Measurements from ENCODE around the gene CLDN3.

The CLDN3 gene

GRCh38 chr7:73732397-73732796, 37.7 kb downstream of the CLDN3 start:
- ATAC-seq (ENCODE audit: insufficient read depth, low read depth) (no peak), DNase-seq (no peak)
- peaks cover 16% of the 10 kb centered on the region for H3K36me3 ChIP-seq (ENCODE audit: insufficient read depth, low read length)
- no peaks in the 10 kb centered on the region for H3K27me3 ChIP-seq (ENCODE audit: insufficient read depth, low read length, poor library complexity)
- TF ChIP-seq CTCF (IDR thresholded peaks at IDR 0.05; ENCODE audit: borderline replicate concordance, extremely low read depth, low read length, poor library complexity, severe bottlenecking) (no peak), EZH2 (IDR thresholded peaks at IDR 0.05; ENCODE audit: borderline replicate concordance, low read depth, low read length, severe bottlenecking) (no peak)
- no peak overlapping the region for H3K9ac ChIP-seq (ENCODE audit: low read depth, low read length)
- H3K9me3 ChIP-seq (ENCODE audit: insufficient read depth, low read length, severe bottlenecking) = no peaks in the 10 kb centered on the region
- H3K4me2 ChIP-seq (ENCODE audit: insufficient read depth, low read length) = no peak overlapping the region
- peaks cover 5% of the 10 kb centered on the region for H3K79me2 ChIP-seq (ENCODE audit: insufficient read depth, low read length)
- H3K27ac ChIP-seq (ENCODE audit: low read length) = no peak overlapping the region
- no peak overlapping the region for H3K4me3 ChIP-seq (ENCODE audit: low read depth in 1 of 2, low read length in 2 of 2)
- no peak overlapping the region for H2AFZ ChIP-seq (ENCODE audit: low read depth, low read length)
- H3K4me1 ChIP-seq (ENCODE audit: insufficient read depth, low read length) = peaks cover 12% of the 10 kb centered on the region
- H4K20me1 ChIP-seq (ENCODE audit: insufficient read depth, low read length) = peaks cover 14% of the 10 kb centered on the region

- no peak overlapping the region for H3K9ac ChIP-seq (ENCODE audit: low read depth, low read length)
- no peak overlapping the region for H3K4me3 ChIP-seq (ENCODE audit: low read depth in 1 of 2, low read length in 2 of 2)
- H4K20me1 ChIP-seq (ENCODE audit: insufficient read depth, low read length) = no peaks in the 10 kb centered on the region
- DNase-seq (no peak), ATAC-seq (ENCODE audit: insufficient read depth, low read depth) (no peak)
- H3K4me2 ChIP-seq (ENCODE audit: insufficient read depth, low read length) = no peak overlapping the region
- H3K27ac ChIP-seq (ENCODE audit: low read length) = no peak overlapping the region
- H3K79me2 ChIP-seq (ENCODE audit: insufficient read depth, low read length) = no peaks in the 10 kb centered on the region
- no peaks in the 10 kb centered on the region for H3K9me3 ChIP-seq (ENCODE audit: insufficient read depth, low read length, severe bottlenecking)
- TF ChIP-seq EZH2 (IDR thresholded peaks at IDR 0.05; ENCODE audit: borderline replicate concordance, low read depth, low read length, severe bottlenecking) (no peak), CTCF (IDR thresholded peaks at IDR 0.05; ENCODE audit: borderline replicate concordance, extremely low read depth, low read length, poor library complexity, severe bottlenecking) (no peak)
- H3K4me1 ChIP-seq (ENCODE audit: insufficient read depth, low read length) = peaks cover 7% of the 10 kb centered on the region
- no peaks in the 10 kb centered on the region for H3K27me3 ChIP-seq (ENCODE audit: insufficient read depth, low read length, poor library complexity)
- H3K36me3 ChIP-seq (ENCODE audit: insufficient read depth, low read length) = no peaks in the 10 kb centered on the region
- H2AFZ ChIP-seq (ENCODE audit: low read depth, low read length) = no peak overlapping the region
These were observed 39.6 kb downstream of the CLDN3 start for GRCh38 chr7:73730485-73730884.

GRCh38 chr7:73728551-73728950, 41.5 kb downstream of the CLDN3 start:
- ATAC-seq (ENCODE audit: insufficient read depth, low read depth) = no peak
- Histone ChIP-seq H3K4me1 (ENCODE audit: insufficient read depth, low read length) (no peaks in the 10 kb centered on the region), H3K9ac (ENCODE audit: low read depth, low read length) (no peak overlapping the region), H3K27me3 (ENCODE audit: insufficient read depth, low read length, poor library complexity) (no peaks in the 10 kb centered on the region), H3K27ac (ENCODE audit: low read length) (no peak overlapping the region), H2AFZ (ENCODE audit: low read depth, low read length) (no peak overlapping the region), H3K4me2 (ENCODE audit: insufficient read depth, low read length) (no peak overlapping the region), H3K4me3 (ENCODE audit: low read depth in 1 of 2, low read length in 2 of 2) (no peak overlapping the region), H3K36me3 (ENCODE audit: insufficient read depth, low read length) (no peaks in the 10 kb centered on the region), H3K79me2 (ENCODE audit: insufficient read depth, low read length) (no peaks in the 10 kb centered on the region), H3K9me3 (ENCODE audit: insufficient read depth, low read length, severe bottlenecking) (no peaks in the 10 kb centered on the region), H4K20me1 (ENCODE audit: insufficient read depth, low read length) (no peaks in the 10 kb centered on the region)
- no peak for TF ChIP-seq CTCF (IDR thresholded peaks at IDR 0.05; ENCODE audit: borderline replicate concordance, extremely low read depth, low read length, poor library complexity, severe bottlenecking)
- TF ChIP-seq EZH2 (IDR thresholded peaks at IDR 0.05; ENCODE audit: borderline replicate concordance, low read depth, low read length, severe bottlenecking) = no peak
- no peak for DNase-seq

- H3K4me2 ChIP-seq (ENCODE audit: insufficient read depth, low read length) = no peak overlapping the region
- no peak overlapping the region for H3K4me3 ChIP-seq (ENCODE audit: low read depth in 1 of 2, low read length in 2 of 2)
- H2AFZ ChIP-seq (ENCODE audit: low read depth, low read length) = no peak overlapping the region
- no peaks in the 10 kb centered on the region for H3K79me2 ChIP-seq (ENCODE audit: insufficient read depth, low read length)
- TF ChIP-seq EZH2 (IDR thresholded peaks at IDR 0.05; ENCODE audit: borderline replicate concordance, low read depth, low read length, severe bottlenecking) = no peak
- no peak for TF ChIP-seq CTCF (IDR thresholded peaks at IDR 0.05; ENCODE audit: borderline replicate concordance, extremely low read depth, low read length, poor library complexity, severe bottlenecking)
- no peaks in the 10 kb centered on the region for H4K20me1 ChIP-seq (ENCODE audit: insufficient read depth, low read length)
- ATAC-seq (ENCODE audit: insufficient read depth, low read depth) = no peak
- H3K36me3 ChIP-seq (ENCODE audit: insufficient read depth, low read length) = no peaks in the 10 kb centered on the region
- no peak for DNase-seq
- no peaks in the 10 kb centered on the region for H3K27me3 ChIP-seq (ENCODE audit: insufficient read depth, low read length, poor library complexity)
- H3K27ac ChIP-seq (ENCODE audit: low read length) = no peak overlapping the region
- H3K4me1 ChIP-seq (ENCODE audit: insufficient read depth, low read length) = no peaks in the 10 kb centered on the region
- H3K9me3 ChIP-seq (ENCODE audit: insufficient read depth, low read length, severe bottlenecking) = no peaks in the 10 kb centered on the region
- no peak overlapping the region for H3K9ac ChIP-seq (ENCODE audit: low read depth, low read length)
These were observed 42.1 kb downstream of the CLDN3 start for GRCh38 chr7:73727952-73728351.

All from DND-41 (cell line).